ENCODE results near the gene C3orf80.
"Not testable (repeated sequence)": the region's sequence is repeated elsewhere in the genome, so short reads cannot be mapped to it uniquely, and the experiment has no call there.

- not testable (repeated sequence) for TF ChIP-seq POLR2AphosphoS5 (IDR thresholded peaks at IDR 0.05; ENCODE audit: insufficient read depth in 1 of 2, low read depth in 1 of 2); CTCF (IDR thresholded peaks at IDR 0.05); POLR2A (IDR thresholded peaks at IDR 0.05)
Observed at GRCh38 chr3:160204396-160205011, 20.7 kb upstream of the C3orf80 start.

Data from vagina (tissue), 2 donors.